Measurements from ENCODE around the gene NLN. TPM values are rescaled to one million over a fixed set of nuclear protein-coding genes. Genes with fewer than 3 reads are reported as not detected.

Gene NLN
- total and polyA plus RNA-seq, 2 of the 4 experiments (the other 2 are of a cell fraction): 19.1 to 37.1 TPM

DNA sequence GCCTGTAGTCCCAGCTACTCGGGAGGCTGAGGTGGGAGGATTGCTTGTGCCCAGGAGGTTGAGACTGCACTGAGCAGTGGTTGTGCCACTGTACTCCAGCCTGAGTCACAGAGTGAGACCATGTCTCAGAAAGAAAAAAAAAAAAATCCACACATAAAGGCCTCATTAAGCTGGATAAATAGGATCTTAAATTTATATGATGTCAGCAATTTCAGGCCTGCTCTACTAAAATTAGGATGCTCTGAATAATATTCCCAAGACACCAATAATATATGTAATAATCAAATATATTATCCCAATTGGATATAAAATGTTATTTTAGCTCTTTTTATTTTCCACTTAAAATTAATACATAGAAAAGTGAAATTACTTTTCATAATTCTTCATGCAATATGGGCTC is 43.6 kb downstream of the NLN start:
- ATAC-seq (ENCODE audit: low read depth) (no peak), DNase-seq (no peak)
- no peak overlapping the region for H2BK15ac ChIP-seq (ENCODE audit: low read depth, low read length)
- no peak overlapping the region for H2AK9ac ChIP-seq (replicated peaks; ENCODE audit: low read depth, low read length, poor library complexity)
- no peak overlapping the region for H3K4me2 ChIP-seq (ENCODE audit: low read depth, low read length)
- H2BK20ac ChIP-seq (ENCODE audit: low read depth, low read length): no peak overlapping the region
- H3K36me3 ChIP-seq (ENCODE audit: control insufficient read depth, insufficient read depth, low read length): peaks cover 3% of the 10 kb centered on the region
- H4K20me1 ChIP-seq (ENCODE audit: insufficient read depth, low read length): no peaks in the 10 kb centered on the region
- H3K56ac ChIP-seq (ENCODE audit: extremely low read depth, insufficient read depth, low read length): no peak overlapping the region
- no peak overlapping the region for H4K91ac ChIP-seq (ENCODE audit: insufficient read depth, low read depth, low read length)
- H2BK120ac ChIP-seq (ENCODE audit: low read depth, low read length): no peak overlapping the region
- peaks cover 3% of the 10 kb centered on the region; the same call in 1 of the 2 replicates for H3K4me1 ChIP-seq (ENCODE audit: control insufficient read depth, insufficient read depth, low read length)
- no CpG with 5 or more reads among the region's 1 CpG for WGBS, 2 experiments (ENCODE audit: extremely low coverage in 2 of 2, insufficient read length in 1 of 2)
- no peaks in the 10 kb centered on the region; the same call in 1 of the 2 replicates for H3K9me3 ChIP-seq (ENCODE audit: control insufficient read depth, insufficient read depth, low read length)
- H3K9ac ChIP-seq (ENCODE audit: low read depth, low read length): no peak overlapping the region
- in situ Hi-C loops (cut with MboI; ENCODE audit: low sequenced_read_pairs): no loop called here
- TF ChIP-seq CTCF (conservative IDR thresholded peaks at IDR 0.05; ENCODE audit: low read depth, low read length) (no peak), MXI1 (IDR thresholded peaks at IDR 0.05; ENCODE audit: borderline replicate concordance, low read depth, low read length) (no peak), MAZ (IDR thresholded peaks at IDR 0.05; ENCODE audit: borderline replicate concordance, low read depth, low read length) (no peak), NFE2L2 (IDR thresholded peaks at IDR 0.05; ENCODE audit: low read depth, low read length) (no peak), RCOR1 (IDR thresholded peaks at IDR 0.05; ENCODE audit: insufficient replicate concordance, low read length) (no peak), MAFK (IDR thresholded peaks at IDR 0.05; ENCODE audit: low read depth, low read length) (peak; percentile 84)
- BruUV-seq (replicated peaks): no TSS peak
- H2AK5ac ChIP-seq (ENCODE audit: low read depth, low read length): no peak overlapping the region
- no peak overlapping the region for H2BK5ac ChIP-seq (ENCODE audit: low read depth, low read length, poor library complexity, severe bottlenecking)
- no peak overlapping the region for H4K5ac ChIP-seq (ENCODE audit: low read depth, low read length)
- H3K27me3 ChIP-seq (ENCODE audit: control insufficient read depth, insufficient read depth, low read length): no peaks in the 10 kb centered on the region
- H3K23ac ChIP-seq (ENCODE audit: low read depth, low read length): no peak overlapping the region
- H3K4me3 ChIP-seq (ENCODE audit: insufficient read depth, low read depth, low read length): no peak overlapping the region
- dilution Hi-C loops (cut with HindIII; ENCODE audit: low sequenced_read_pairs, unreplicated experiment): no loop called here
- peaks cover 7% of the 10 kb centered on the region for H3K9me1 ChIP-seq (ENCODE audit: insufficient read depth, low read length)
- ChIA-PET POLR2A (ENCODE audit: unreplicated experiment) (no interaction called here), CTCF (no interaction called here)
- H3K27ac ChIP-seq (ENCODE audit: insufficient read depth, low read length): no peak overlapping the region
- no peak overlapping the region for H3K4ac ChIP-seq (ENCODE audit: low read depth, low read length)
- no peak overlapping the region for H3K14ac ChIP-seq (replicated peaks; ENCODE audit: low read depth, low read length)
- H3K79me1 ChIP-seq (ENCODE audit: low read depth in 1 of 2, low read length in 2 of 2): peaks cover 0 to 19% of the 10 kb centered on the region in 2 experiments
- H3K18ac ChIP-seq (ENCODE audit: low read depth, low read length): no peak overlapping the region
- H4K8ac ChIP-seq (ENCODE audit: low read depth in 2 of 2, low read length in 2 of 2): no peak overlapping the region
- no peak overlapping the region for H2AFZ ChIP-seq (replicated peaks; ENCODE audit: low read length, poor library complexity)
- intact Hi-C loops (cut with micrococcal nuclease): no loop called here
